ENCODE results near the gene BSG. TPM values are rescaled to one million over a fixed set of nuclear protein-coding genes. Genes with fewer than 3 reads are reported as not detected.

Gene BSG
- total RNA-seq, 1 experiment from 2014 or later = 546 TPM

- Histone ChIP-seq H3K27ac (no peak overlapping the region), H3K4me1 (no peaks in the 10 kb centered on the region), H3K36me3 (no peaks in the 10 kb centered on the region), H3K4me3 (no peak overlapping the region), H3K27me3 (no peaks in the 10 kb centered on the region), H3K9me3 (replicated peaks) (no peaks in the 10 kb centered on the region)
- DNase-seq = no peak
These were observed 23.2 kb upstream of the BSG start for GRCh38 chr19:548886-549830.

- no peak overlapping the region for H3K27ac ChIP-seq
- H3K4me3 ChIP-seq = no peak overlapping the region
- peaks cover 7% of the 10 kb centered on the region; the same call in 1 of the 2 replicates for H3K4me1 ChIP-seq
- H3K9me3 ChIP-seq (replicated peaks) = no peaks in the 10 kb centered on the region
- no peak for DNase-seq
- no peaks in the 10 kb centered on the region for H3K36me3 ChIP-seq
- no peaks in the 10 kb centered on the region for H3K27me3 ChIP-seq
These were observed 17.6 kb upstream of the BSG start for GRCh38 chr19:554817-555216.

DNA sequence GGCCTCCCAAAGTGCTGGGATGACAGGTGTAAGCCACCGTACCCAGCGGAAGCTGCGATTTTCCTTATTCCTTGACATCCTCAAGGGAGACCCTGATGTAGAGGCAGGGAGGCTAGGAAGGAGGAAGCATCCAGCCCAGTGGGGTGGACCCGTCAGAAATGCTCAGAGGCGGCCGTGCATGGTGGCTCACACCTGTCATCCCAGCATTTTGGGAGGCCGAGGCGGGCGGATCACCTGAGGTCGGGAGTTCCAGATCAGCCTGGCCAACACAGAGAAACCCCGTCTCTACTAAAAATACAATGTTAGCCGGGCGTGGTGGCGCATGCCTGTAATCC, 17.0 kb upstream of the BSG start:
- no peak overlapping the region for H3K4me3 ChIP-seq
- no peak overlapping the region for H3K27ac ChIP-seq
- H3K27me3 ChIP-seq = no peaks in the 10 kb centered on the region
- DNase-seq = no peak
- H3K36me3 ChIP-seq = no peaks in the 10 kb centered on the region
- no peaks in the 10 kb centered on the region for H3K9me3 ChIP-seq (replicated peaks)
- H3K4me1 ChIP-seq = peaks cover 7% of the 10 kb centered on the region; the same call in 1 of the 2 replicates

DNA sequence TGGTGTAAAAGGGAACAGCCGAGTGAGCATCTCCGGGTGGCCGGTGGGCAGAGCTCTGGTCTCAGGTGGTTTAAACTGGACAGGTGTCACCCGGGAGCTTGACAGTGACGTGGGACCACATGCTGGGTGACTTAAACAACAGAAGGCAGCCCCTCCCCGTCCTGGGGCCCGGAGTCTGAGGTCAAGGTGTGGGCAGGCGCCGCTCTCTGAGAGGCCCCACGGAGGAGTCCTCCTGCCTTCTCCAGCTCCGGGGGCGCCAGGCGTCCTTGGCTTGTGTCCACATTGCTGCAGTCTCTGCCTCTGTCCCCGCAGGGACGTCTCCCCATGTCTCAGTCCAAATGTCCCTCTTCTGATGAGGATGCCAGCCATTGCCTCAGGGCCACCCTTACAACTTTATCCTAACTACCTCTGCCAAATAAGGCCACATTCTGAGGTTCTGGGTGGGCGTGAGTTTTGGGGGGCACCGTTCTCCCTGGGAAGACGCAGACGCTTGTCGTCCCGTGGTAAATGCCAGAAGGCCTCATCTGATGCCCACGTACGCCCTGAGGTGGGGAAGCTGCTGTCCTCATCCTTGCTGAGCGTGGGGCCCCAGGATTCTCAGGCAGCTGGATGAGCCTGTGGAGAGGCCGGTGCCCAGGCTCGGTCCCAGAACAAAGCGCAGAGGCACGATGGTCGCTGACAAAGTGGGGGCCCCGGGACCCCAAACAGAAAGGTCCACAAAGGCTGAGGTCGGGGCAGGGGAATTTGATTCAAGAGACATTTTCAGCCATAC, 15.6 kb upstream of the BSG start:
- H3K4me3 ChIP-seq = no peak overlapping the region
- H3K27ac ChIP-seq = no peak overlapping the region
- H3K27me3 ChIP-seq = no peaks in the 10 kb centered on the region
- H3K4me1 ChIP-seq = peaks cover 7% of the 10 kb centered on the region; the same call in 1 of the 2 replicates
- H3K9me3 ChIP-seq (replicated peaks) = no peaks in the 10 kb centered on the region
- no peaks in the 10 kb centered on the region for H3K36me3 ChIP-seq
- no peak for DNase-seq

- H3K27me3 ChIP-seq = no peaks in the 10 kb centered on the region
- peaks cover 7% of the 10 kb centered on the region; the same call in 1 of the 2 replicates for H3K4me1 ChIP-seq
- no peak overlapping the region for H3K27ac ChIP-seq
- H3K9me3 ChIP-seq (replicated peaks) = no peaks in the 10 kb centered on the region
- H3K36me3 ChIP-seq = no peaks in the 10 kb centered on the region
- H3K4me3 ChIP-seq = no peak overlapping the region
- DNase-seq = peak; percentile 42 to 56
These were observed 13.5 kb upstream of the BSG start for GRCh38 chr19:558770-559439.

- Histone ChIP-seq H3K27ac (no peak overlapping the region), H3K27me3 (no peaks in the 10 kb centered on the region), H3K36me3 (no peaks in the 10 kb centered on the region), H3K9me3 (replicated peaks) (no peaks in the 10 kb centered on the region), H3K4me3 (no peak overlapping the region), H3K4me1 (peaks cover 7% of the 10 kb centered on the region; the same call in 1 of the 2 replicates)
- DNase-seq = no peak
These were observed 12.3 kb upstream of the BSG start for GRCh38 chr19:560121-560520.

- DNase-seq = peak in 1 of 2 experiments; percentile 42
- Histone ChIP-seq H3K4me3 (no peak overlapping the region), H3K9me3 (replicated peaks) (no peaks in the 10 kb centered on the region), H3K27me3 (peaks cover 6% of the 10 kb centered on the region; the same call in 1 of the 2 replicates), H3K36me3 (no peaks in the 10 kb centered on the region), H3K4me1 (no peaks in the 10 kb centered on the region), H3K27ac (no peak overlapping the region)
These were observed 6.0 kb upstream of the BSG start for GRCh38 chr19:566403-566802.

- peaks cover 6% of the 10 kb centered on the region; the same call in 1 of the 2 replicates for H3K27me3 ChIP-seq
- H3K9me3 ChIP-seq (replicated peaks) = no peaks in the 10 kb centered on the region
- no peak overlapping the region for H3K27ac ChIP-seq
- DNase-seq = no peak
- no peak overlapping the region for H3K4me3 ChIP-seq
- no peaks in the 10 kb centered on the region for H3K36me3 ChIP-seq
- no peaks in the 10 kb centered on the region for H3K4me1 ChIP-seq
These were observed 5.6 kb upstream of the BSG start for GRCh38 chr19:566844-567243.

DNA sequence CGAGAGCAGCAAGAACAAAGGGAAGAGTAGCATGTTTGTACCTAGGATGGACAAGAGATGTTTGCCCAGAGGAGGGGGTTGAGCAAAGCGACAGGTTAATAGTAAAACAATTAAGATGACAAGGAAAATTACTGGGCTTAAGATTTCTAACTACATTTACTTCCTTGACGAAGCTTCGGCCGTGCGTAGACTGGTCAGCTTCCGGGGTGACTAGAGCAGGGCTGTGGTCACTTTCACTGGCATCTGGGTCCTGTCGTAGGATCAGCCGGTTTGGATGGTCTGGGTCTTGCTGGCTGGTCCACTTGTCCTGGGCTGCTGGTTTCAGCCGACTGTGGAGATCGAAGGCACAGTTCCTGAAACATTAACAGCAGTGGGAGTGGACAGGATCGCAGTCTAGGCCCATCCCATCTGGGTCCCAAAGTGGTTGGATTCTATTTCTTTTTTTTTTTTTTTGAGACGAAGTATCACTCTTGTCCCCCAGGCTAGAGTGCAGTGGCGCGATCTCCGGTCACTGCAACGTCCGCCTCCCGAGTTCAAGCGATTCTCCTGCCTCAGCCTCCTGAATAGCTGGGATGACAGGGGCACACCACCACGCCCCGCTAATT, 5.0 kb upstream of the BSG start:
- peaks cover 6% of the 10 kb centered on the region; the same call in 1 of the 2 replicates for H3K27me3 ChIP-seq
- H3K36me3 ChIP-seq = no peaks in the 10 kb centered on the region
- H3K9me3 ChIP-seq (replicated peaks) = no peaks in the 10 kb centered on the region
- no peaks in the 10 kb centered on the region for H3K4me1 ChIP-seq
- no peak overlapping the region for H3K4me3 ChIP-seq
- no peak for DNase-seq
- H3K27ac ChIP-seq = no peak overlapping the region

DNA sequence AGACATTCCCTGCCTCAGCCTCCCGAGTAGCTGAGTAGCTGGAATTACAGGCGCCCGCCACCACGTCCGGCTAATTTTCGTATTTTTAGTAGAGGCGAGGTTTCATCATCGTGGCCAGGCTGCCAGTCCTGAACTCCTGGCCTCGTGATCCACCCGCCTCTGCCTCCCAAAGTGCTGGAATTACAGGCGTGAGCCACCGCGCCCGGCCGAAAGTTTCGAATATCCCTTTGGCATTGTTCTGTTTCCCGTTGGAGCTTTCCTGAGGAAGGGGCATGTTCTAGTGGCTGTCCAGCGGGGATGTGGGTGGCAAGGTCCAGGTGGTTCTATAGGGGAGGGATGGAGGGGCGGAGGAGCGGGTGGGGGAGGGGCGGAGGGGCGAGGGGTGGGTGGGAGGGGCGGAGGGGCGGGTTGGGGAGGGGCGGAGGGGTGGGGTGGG, 2.1 kb upstream of the BSG start:
- Histone ChIP-seq H3K36me3 (peaks cover 5% of the 10 kb centered on the region; the same call in 1 of the 2 replicates), H3K9me3 (replicated peaks) (no peaks in the 10 kb centered on the region), H3K27me3 (peaks cover 6% of the 10 kb centered on the region; the same call in 1 of the 2 replicates), H3K27ac (no peak overlapping the region), H3K4me3 (no peak overlapping the region), H3K4me1 (peaks cover 9% of the 10 kb centered on the region; the same call in 1 of the 2 replicates)
- DNase-seq = no peak

- peak in 1 of 2 experiments; percentile 24 for DNase-seq
- H3K4me1 ChIP-seq = peaks cover 9% of the 10 kb centered on the region; the same call in 1 of the 2 replicates
- H3K9me3 ChIP-seq (replicated peaks) = no peaks in the 10 kb centered on the region
- no peak overlapping the region for H3K27ac ChIP-seq
- peak overlapping the region; percentile 96 for H3K4me3 ChIP-seq
- peaks cover 6% of the 10 kb centered on the region; the same call in 1 of the 2 replicates for H3K36me3 ChIP-seq
- H3K27me3 ChIP-seq = peaks cover 6% of the 10 kb centered on the region; the same call in 1 of the 2 replicates
These were observed 1.3 kb upstream of the BSG start for GRCh38 chr19:570937-571565.

DNA sequence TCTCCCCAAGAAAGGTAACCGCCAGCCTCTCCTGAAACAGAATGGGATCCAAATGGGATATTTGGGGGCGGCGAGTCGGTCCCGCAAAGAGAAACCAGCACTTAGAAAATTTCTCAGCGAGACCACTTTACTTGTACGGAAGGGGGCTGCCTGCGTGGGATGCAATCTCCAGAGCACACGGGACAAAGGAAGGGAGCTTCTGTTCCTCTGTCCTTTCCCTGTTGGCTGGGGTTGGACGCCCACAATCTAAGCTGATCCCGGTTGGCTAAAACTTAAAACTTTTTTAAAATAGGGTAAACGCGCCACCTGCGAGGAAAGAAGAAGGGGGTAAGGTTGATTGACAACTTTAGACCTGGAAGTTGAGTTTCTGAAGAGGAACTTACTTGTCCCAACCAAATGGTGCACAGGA, 826 bp upstream of the BSG start:
- peaks cover 9% of the 10 kb centered on the region; the same call in 1 of the 2 replicates for H3K4me1 ChIP-seq
- no peak for DNase-seq

GRCh38 chr19:572743-573518, 535 bp downstream of the BSG start:
- Histone ChIP-seq H3K4me3 (peak overlapping the region; percentile 96), H3K27me3 (no peaks in the 10 kb centered on the region), H3K36me3 (peaks cover 18% of the 10 kb centered on the region), H3K4me1 (peaks cover 9% of the 10 kb centered on the region; the same call in 1 of the 2 replicates), H3K9me3 (replicated peaks) (no peaks in the 10 kb centered on the region), H3K27ac (peak overlapping the region; percentile 86)
- peak; percentile 72 to 80 for DNase-seq

More for the DNA sequence above, 826 bp upstream of the BSG start:
- Histone ChIP-seq H3K4me3 (peak overlapping the region; percentile 96), H3K9me3 (replicated peaks) (no peaks in the 10 kb centered on the region), H3K27ac (no peak overlapping the region; the same call in 1 of the 2 replicates), H3K36me3 (peaks cover 8% of the 10 kb centered on the region; the same call in 1 of the 2 replicates), H3K27me3 (peaks cover 6% of the 10 kb centered on the region; the same call in 1 of the 2 replicates)
